PC-3 (cell line): ENCODE measurements around the gene GATA2. TPM values are rescaled to one million over a fixed set of nuclear protein-coding genes. Genes with fewer than 3 reads are reported as not detected.

Experiments used
- ATAC-seq: fragments of 200-7000 bp; cut with Tn5 transposase; 2 replicates; pipeline ENCODE4 v1.9.1; 2020; ENCODE audit warnings: mild to moderate bottlenecking, moderate library complexity
- BruUV-seq: library from RNA; stranded (reverse); fragments of 400-500 nt; replicated peaks from 2 replicates; lab custom pipeline; 2021; lab: Mats Ljungman, UMichigan
- CTCF ChIA-PET: fragments of 300-600 bp; sonication (Branson Sonifier 250); formaldehyde crosslinking; loops from one replicate; lab custom pipeline; 2022; ENCODE audit warnings: antibody characterized with exemption; lab: Charles Lee
- POLR2A ChIA-PET: fragments of 300-600 bp; sonication (Branson Sonifier 250); formaldehyde crosslinking; loops from one replicate; lab custom pipeline; 2022; ENCODE audit warnings: antibody characterized with exemption; ENCODE audit not compliant: unreplicated experiment; lab: Charles Lee
- DNase-seq: peaks from one replicate; pipeline ENCODE4 v3.0.0-alpha.2; 2015
- H2AFZ ChIP-seq: fragments of 300-600 bp; sonication (generic); 2 replicates; pipeline ENCODE4 v1.6.0; 2016; ENCODE audit warnings: antibody characterized with exemption, low read length
- H3F3A ChIP-seq: fragments of 300-600 bp; sonication (generic); one replicate; pipeline ENCODE4 v1.6.0; 2017; ENCODE audit warnings: antibody characterized with exemption, low read length, control low read depth, mild to moderate bottlenecking; ENCODE audit not compliant: unreplicated experiment
- H3K27ac ChIP-seq: fragments of 300-600 bp; sonication (generic); 2 replicates; pipeline ENCODE4 v1.5.1; 2016; ENCODE audit warnings: mild to moderate bottlenecking, low read length
- H3K27me3 ChIP-seq: fragments of 300-600 bp; sonication (generic); 2 replicates; pipeline ENCODE4 v1.6.1; 2016; ENCODE audit warnings: low read length, mixed read lengths
- H3K36me3 ChIP-seq: fragments of 300-600 bp; sonication (generic); 2 replicates; pipeline ENCODE4 v1.6.1; 2016; ENCODE audit warnings: low read depth, mixed run types, low read length, mixed read lengths
- H3K4me1 ChIP-seq: fragments of 300-600 bp; sonication (generic); 2 replicates; pipeline ENCODE4 v1.5.1; 2016; ENCODE audit warnings: low read length; ENCODE audit not compliant: insufficient read depth
- H3K4me2 ChIP-seq: fragments of 300-600 bp; sonication (generic); 2 replicates; pipeline ENCODE4 v1.6.0; 2016; ENCODE audit warnings: low read length
- H3K4me3 ChIP-seq: fragments of 300-600 bp; sonication (generic); 2 replicates; pipeline ENCODE4 v1.5.1; 2016; ENCODE audit warnings: mild to moderate bottlenecking, low read length, mixed read lengths
- H3K79me2 ChIP-seq: fragments of 300-600 bp; sonication (generic); 2 replicates; pipeline ENCODE4 v1.6.1; 2017; ENCODE audit warnings: low read length, mixed read lengths
- H3K9ac ChIP-seq: fragments of 300-600 bp; sonication (generic); 2 replicates; pipeline ENCODE4 v1.6.0; 2016; ENCODE audit warnings: mild to moderate bottlenecking, low read length
- H3K9me2 ChIP-seq: fragments of 300-600 bp; sonication (generic); replicated peaks from 2 replicates; pipeline ENCODE4 v1.6.1; 2016; ENCODE audit warnings: mixed run types, low read length, mixed read lengths
- H3K9me3 ChIP-seq: fragments of 300-600 bp; sonication (generic); 2 replicates; pipeline ENCODE4 v1.6.1; 2016; ENCODE audit warnings: low read length, mixed read lengths
- H4K20me1 ChIP-seq: fragments of 300-600 bp; sonication (generic); 2 replicates; pipeline ENCODE4 v1.6.1; 2016; ENCODE audit warnings: low read length, mixed read lengths
- EZH2 ChIP-seq: fragments of 300-600 bp; sonication (generic); IDR thresholded peaks from one replicate; pipeline ENCODE4 v1.6.1; 2017; ENCODE audit warnings: antibody characterized with exemption, mild to moderate bottlenecking, low read length; ENCODE audit not compliant: unreplicated experiment
- EZH2phosphoT487 ChIP-seq: fragments of 300-600 bp; sonication (generic); IDR thresholded peaks from 2 replicates; pipeline ENCODE4 v1.6.1; 2018; ENCODE audit warnings: mild to moderate bottlenecking, antibody characterized with exemption, low read length, borderline replicate concordance
- intact Hi-C: fragments of 100-400 bp; cut with micrococcal nuclease; formaldehyde crosslinking; loops from 2 replicates; pipeline ENCODE4 v1.9.0; 2023
- total RNA-seq: library from RNA; depleted of rRNA; stranded (reverse); fragments of >200 nt; gene quantifications from 2 replicates; pipeline ENCODE4 v1.2.3, GENCODE V29; 2014
- TF ChIP-seq, protein P1 (sequence below): fragments of 300-600 bp; sonication (generic); conservative IDR thresholded peaks from 2 replicates; pipeline ENCODE4 v1.5.1; 2017; ENCODE audit warnings: antibody characterized with exemption, low read depth, mild to moderate bottlenecking, low read length

GATA2 gene
- total RNA-seq, 1 experiment from 2014 or later, result 32.4 TPM

DNA sequence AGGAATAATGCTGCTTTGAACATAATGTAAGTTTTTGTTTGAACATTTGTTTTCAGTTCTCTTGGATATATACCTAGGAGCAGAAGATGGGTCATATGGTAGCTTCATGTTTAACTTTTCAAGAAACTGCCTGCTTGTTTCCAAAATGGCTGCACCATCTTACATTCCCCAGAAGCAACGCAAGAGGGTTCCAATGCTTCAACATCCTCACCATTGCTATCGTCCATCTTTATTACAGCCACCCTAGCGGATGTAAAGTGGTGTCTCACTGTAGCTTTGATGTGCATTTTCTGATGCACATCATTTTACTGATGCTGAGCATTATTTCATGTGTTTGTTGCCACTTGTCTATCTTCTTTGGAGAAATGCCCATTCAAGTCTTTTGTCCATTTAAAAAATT lies 46.4 kb upstream of the GATA2 start:
- H3K4me1 ChIP-seq, result no peaks in the 10 kb centered on the region
- no peak overlapping the region for H3K4me2 ChIP-seq
- TF ChIP-seq, protein P1, sequence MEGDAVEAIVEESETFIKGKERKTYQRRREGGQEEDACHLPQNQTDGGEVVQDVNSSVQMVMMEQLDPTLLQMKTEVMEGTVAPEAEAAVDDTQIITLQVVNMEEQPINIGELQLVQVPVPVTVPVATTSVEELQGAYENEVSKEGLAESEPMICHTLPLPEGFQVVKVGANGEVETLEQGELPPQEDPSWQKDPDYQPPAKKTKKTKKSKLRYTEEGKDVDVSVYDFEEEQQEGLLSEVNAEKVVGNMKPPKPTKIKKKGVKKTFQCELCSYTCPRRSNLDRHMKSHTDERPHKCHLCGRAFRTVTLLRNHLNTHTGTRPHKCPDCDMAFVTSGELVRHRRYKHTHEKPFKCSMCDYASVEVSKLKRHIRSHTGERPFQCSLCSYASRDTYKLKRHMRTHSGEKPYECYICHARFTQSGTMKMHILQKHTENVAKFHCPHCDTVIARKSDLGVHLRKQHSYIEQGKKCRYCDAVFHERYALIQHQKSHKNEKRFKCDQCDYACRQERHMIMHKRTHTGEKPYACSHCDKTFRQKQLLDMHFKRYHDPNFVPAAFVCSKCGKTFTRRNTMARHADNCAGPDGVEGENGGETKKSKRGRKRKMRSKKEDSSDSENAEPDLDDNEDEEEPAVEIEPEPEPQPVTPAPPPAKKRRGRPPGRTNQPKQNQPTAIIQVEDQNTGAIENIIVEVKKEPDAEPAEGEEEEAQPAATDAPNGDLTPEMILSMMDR, result no peak
- no peak for TF ChIP-seq EZH2phosphoT487
- TF ChIP-seq EZH2, result no peak
- H3F3A ChIP-seq, result no peaks in the 10 kb centered on the region
- no peaks in the 10 kb centered on the region for H3K9me2 ChIP-seq
- no peaks in the 10 kb centered on the region for H3K79me2 ChIP-seq
- H3K27me3 ChIP-seq, result no peaks in the 10 kb centered on the region; the same call in 1 of the 2 replicates
- no peaks in the 10 kb centered on the region for H3K9me3 ChIP-seq
- no TSS peak for BruUV-seq
- no peaks in the 10 kb centered on the region for H3K36me3 ChIP-seq
- no peak overlapping the region for H3K4me3 ChIP-seq
- ChIA-PET POLR2A (interaction anchor here (0.6 kb wide), 1 partner anchor 10 kb away, joined by 15 read pairs; no protein-coding TSS in a partner anchor), CTCF (no interaction called here)
- no peak for DNase-seq
- no peak overlapping the region for H3K27ac ChIP-seq
- intact Hi-C loops, result no loop called here
- no peaks in the 10 kb centered on the region for H4K20me1 ChIP-seq
- H2AFZ ChIP-seq, result no peak overlapping the region
- ATAC-seq, result no peak
- no peak overlapping the region for H3K9ac ChIP-seq

GRCh38 chr3:128537091-128537703 lies 44.2 kb upstream of the GATA2 start:
- H3K4me2 ChIP-seq, result no peak overlapping the region

More at GRCh38 chr3:128537091-128537703, 44.2 kb upstream of the GATA2 start:
- H4K20me1 ChIP-seq, result no peaks in the 10 kb centered on the region
- no peaks in the 10 kb centered on the region for H3K9me3 ChIP-seq
- no peaks in the 10 kb centered on the region for H3K79me2 ChIP-seq
- DNase-seq (peak; percentile 5), ATAC-seq (no peak)
- POLR2A ChIA-PET, result no interaction called here
- no peak overlapping the region for H3K4me3 ChIP-seq
- no peak overlapping the region for H2AFZ ChIP-seq
- TF ChIP-seq EZH2phosphoT487, result no peak
- TF ChIP-seq, protein P1, result no peak
- no peak for TF ChIP-seq EZH2
- no peaks in the 10 kb centered on the region for H3K4me1 ChIP-seq
- BruUV-seq, result no TSS peak
- H3K9ac ChIP-seq, result no peak overlapping the region
- intact Hi-C loops, result no loop called here
- H3K9me2 ChIP-seq, result no peaks in the 10 kb centered on the region
- CTCF ChIA-PET, result no interaction called here
- H3K27ac ChIP-seq, result no peak overlapping the region
- H3F3A ChIP-seq, result no peaks in the 10 kb centered on the region
- H3K36me3 ChIP-seq, result no peaks in the 10 kb centered on the region
- peaks cover 7% of the 10 kb centered on the region for H3K27me3 ChIP-seq
